ENCODE data around the gene TMEM94.

The TMEM94 gene

DNA sequence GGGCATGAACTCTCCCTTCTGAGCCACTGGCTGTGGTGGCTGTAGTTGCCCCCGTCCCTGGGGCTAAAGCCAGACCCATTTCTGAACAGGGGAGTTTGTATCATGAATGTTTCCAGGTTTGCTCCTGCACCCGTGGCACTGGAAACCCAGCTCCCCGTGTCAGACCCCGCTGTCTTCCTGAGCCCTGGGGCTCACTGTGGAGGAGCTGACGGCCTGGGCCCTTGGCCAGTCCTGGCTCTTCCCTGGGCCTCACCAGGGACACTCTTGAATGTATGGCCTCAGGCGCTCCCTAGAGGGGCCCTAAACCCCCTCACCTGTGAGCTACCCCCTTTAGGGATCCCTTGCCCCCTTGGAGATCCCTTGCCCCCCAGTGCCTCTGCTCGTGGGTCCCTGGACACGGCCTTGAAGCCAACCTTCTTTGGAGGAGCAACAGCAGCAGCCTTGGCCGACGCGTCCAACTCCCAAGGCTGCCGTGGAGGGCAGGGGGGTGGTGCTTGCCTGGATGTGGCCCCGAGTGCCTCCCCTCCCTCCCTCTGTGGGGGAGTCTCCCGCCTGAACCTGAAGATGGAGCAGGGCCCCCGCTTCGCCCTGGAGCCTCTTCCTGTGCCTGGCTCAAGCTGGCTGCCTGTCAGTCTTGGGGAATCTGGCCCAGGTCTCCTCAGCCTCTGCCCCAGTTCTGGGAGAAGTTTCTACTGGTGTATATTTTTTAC lies 43.0 kb downstream of the TMEM94 start:
- no peak for DNase-seq

DNA sequence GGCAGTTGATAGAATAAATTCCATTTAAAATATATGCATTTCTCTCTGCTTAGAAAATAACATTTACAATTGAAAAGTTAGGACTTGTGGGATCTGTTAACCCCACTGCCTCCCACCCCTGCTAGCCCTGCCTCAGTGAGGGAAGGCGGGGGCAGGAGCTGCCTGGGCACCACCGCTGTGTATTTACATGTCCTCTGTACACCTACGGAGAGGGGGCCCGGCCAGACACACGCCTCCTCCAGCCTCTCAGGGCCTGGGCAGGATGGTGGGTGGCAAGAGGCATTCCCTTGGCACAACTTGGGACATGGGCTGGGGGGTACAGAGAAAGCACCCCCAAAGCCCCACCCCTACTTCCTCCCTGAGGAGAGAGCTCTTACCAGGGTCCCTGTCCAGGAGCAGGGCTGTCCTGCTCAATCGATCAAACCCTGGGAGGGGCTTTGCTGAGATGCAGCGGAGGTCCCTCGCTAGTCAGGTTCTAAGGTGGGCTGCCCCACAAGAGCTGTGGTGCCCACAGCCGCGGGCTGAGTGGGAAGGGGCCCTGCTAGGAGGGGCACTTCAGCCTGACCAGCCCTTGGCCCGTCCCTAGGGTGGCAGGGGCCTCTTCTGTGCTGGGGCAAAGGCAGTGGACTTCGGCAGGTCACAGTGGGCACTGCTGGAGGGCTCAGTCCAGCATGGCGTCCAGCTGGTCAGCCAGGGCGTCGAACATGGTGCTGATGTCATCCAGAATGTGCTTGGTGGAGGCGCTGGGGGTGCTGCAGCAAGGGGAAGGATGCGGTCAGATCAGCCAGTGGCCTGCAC lies 44.2 kb downstream of the TMEM94 start:
- DNase-seq = no peak

DNA sequence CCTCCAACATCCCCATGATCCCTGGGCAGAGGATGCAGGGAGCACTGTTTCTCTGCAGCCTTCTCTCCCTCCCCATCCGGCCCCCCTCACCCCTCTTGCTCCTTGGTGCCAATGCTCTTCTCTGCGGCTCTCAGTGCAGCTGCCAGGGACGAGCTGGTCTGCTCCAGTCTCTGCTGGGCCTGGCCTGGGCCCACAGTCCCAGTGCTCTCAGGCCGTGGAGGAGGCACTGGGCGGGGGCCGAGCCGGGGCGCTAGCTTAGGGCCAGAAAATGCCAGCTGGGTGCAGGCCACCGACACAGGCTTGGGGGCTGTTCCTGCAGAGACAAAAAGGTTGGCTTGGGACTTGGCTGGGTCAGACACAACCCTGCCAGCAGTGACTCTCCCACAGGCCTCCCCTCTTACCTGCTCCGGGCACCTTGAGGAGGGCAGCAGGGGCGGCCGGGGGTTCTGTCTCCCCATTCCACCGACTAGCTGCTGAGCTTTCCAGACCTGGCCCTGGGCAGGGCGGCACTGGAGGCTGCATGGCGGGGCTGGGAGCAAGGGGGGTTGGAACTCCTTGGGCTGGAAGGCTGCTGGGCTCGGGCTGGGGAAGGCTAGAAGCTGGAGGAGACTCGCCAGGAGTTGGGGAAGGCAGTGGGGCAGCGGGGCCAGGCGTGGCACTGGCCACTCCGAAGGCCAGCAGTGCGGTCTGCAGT lies 45.1 kb downstream of the TMEM94 start:
- DNase-seq = no peak

DNA sequence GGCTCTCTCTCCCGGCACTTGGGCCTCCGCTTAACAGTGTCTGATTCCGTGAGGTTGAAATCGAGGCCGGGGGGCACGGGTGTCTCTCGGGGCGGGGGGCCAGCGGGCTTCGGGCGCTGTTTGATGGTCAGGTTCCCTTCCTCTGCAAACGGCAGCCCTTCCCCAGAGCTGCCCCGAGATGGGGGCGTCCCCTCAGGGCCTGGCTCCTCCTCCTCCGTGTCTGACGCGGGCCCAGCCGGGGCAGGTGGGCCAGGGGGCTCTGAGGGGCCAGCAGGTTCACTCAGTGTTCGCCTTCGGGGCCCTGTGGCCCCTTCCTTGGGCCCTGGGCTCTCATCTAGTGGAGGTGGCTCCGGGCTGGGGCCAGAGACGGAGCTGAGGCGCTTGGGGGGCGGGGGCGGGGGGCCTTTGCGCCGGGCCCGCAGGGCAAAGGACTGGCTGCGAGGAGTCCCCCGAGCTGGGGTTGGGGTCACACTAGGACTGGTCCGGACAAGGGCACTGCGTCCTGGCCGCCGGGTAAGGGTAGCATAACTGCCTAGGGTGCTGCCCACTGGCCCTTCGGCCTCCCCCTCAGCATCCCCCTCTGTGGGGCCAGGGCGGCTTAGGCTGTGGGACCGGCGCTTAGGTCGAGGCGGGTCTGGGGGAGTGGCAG lies 45.8 kb downstream of the TMEM94 start:
- no peak for DNase-seq

DNA sequence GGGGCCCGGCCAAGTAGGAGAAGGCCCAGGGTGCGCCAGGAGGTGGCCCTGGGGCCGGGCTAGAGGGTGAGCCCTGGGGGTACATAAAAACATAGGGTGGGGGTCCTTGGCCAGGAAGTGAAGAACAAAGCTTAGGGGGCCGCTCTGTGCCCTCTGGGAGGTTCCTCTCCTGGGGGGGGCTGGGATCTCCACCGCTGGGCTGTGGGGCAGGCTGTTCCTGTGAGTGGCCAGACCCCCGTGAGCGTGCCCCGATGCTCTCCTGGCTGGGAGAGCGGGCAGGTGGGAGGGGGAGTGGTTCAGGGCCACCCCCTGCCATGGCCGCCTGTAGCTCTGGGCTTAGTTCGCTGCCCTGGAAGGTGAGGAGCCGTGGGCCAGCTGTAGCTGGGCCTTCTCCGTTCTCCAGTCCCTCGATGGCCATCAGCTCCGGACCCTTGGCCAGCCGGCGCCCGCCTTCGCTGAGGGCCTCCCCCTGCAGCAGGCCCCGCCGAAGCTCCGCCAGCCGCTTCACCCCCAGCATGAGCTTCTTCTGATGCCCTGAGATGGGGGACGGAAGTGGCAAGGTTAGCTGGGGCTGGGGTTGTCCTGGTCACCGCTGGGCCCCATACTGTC lies 46.4 kb downstream of the TMEM94 start:
- DNase-seq = no peak

DNA sequence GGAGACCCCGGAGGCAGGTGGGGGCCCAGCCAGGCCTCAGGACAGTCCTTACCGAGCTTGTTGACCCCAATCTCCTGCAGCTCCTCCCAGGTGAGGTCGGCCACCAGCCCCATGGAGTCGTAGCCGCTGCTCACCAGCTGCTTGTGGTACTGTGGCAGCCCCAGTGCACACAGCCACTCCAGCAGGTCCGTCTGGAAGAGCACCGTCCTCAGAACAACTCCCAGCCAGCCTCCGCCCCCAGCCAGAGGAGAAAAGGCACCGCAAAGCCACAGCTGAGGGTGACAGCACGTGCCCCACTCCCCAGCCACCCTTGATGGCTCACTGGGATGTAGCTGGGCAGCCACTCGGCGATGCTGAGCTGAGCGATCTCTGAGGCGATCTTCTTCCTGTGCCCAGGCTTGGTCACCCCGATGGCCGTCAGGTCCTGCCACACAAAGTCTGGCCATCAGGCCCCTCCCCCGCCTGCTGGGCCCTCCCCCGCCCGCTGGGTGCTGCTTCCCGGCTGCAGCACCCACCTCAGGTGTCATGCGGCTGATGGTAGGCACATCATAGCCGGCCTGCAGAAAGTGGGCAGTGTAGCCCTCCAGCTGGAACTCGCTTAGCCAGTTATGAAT lies 47.0 kb downstream of the TMEM94 start:
- DNase-seq = no peak

DNA sequence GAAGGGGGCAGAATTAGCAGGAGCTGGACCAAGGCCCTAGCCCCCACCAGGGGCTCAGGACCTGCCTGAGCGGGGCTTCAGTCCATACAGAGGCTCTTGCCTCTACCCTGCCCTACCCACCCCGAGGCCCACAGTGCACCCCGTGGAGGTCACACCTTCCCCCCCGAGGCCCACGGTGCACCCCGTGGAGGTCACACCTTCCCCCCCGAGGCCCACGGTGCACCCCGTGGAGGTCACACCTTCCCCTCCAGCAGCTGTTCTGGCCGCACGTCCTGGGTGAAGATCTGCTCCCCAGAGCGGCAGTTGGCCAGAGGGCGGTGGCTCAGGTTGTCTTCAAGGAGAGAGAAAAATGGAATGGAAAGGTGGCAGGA lies 47.5 kb downstream of the TMEM94 start:
- DNase-seq = no peak

DNA sequence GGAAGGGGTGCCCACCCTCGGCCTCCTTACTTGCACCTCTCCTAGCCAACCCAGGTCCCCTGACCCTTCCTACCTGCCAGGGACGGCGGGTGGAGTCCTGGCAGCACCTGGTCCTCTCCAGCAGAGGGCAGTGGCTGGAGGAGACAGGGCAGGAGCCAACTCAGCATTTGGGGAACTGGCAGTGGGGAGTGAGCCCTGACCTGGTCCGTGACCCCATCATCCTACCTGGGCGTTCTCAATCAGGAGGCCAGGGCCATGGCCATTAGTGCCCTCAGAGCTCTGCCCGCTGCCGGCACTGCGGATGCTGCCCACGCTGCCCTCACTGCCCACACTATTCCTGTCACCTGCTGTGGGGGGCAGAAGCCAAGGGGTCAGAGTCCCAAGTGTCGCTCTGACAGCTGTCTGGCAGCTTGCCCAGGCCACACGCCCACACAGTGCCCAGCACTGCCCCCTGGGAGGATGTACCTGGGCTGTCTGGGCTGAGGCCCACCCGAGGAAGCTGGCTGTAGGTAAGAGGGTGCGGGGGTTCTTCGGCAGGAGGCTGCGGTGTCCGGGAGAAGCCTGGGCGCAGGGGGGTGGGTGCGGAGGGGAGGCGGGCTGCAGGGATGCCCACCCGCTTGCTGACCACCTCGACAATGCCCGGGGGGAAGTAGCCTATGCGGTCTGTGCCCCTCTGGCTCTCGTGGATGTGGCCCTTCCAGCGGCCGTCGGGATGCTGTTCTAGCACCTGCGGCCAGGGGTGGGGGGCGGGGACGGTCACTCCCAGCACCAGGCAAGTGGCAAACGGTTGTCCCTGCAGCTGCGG lies 48.1 kb downstream of the TMEM94 start:
- no peak for DNase-seq

DNA sequence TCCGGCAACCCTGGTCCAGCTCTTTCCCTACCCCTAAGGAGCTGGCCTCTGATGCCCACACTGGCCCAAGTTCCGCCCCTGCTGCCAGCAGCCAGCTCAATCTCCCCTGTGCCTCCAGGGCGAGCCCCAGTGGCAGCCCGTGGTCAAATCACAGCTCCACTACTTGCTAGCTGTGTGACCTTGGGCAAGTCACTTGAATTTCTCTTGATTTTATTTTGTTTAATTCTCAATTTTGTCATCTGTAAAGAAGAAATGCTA lies 48.6 kb downstream of the TMEM94 start:
- DNase-seq = no peak

DNA sequence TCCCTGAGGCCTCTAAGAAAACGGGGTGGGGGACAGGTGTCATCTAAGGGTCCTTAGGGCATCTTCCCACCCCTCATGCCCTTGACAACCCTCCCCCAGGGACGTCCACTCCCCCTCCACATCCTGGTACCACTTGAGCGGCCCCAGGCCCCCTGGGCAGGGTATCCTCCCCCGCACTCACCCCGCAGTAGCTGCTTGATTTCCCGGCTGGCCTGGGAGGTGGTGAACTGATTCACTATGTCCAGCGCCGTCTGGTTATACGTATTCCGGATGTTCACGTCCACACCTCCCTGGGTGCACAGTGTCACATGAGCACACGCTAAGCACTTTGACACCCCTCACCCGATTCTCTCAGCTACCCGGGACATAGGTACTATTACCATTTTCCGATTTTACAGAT lies 49.2 kb downstream of the TMEM94 start:
- no peak for DNase-seq

DNA sequence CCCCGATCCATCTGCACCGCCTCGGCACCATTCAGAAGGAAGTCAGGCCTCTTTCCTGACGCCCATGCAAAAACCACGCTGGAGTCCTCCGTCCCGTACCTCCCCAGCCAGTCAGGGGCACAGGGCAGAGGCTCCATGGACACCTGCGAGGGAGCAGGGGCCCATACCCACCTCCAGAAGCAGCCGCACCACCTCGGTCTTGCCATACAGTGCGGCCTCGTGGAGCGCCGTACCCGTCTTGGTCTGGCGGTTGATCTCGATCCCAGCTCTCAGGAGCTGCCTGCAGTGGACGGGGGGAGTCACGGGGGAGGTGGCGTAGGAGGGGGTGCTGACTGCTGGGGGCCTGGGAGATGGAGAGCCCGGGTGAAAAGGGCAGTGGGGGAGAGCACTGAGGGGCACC lies 49.7 kb downstream of the TMEM94 start:
- DNase-seq = no peak

DNA sequence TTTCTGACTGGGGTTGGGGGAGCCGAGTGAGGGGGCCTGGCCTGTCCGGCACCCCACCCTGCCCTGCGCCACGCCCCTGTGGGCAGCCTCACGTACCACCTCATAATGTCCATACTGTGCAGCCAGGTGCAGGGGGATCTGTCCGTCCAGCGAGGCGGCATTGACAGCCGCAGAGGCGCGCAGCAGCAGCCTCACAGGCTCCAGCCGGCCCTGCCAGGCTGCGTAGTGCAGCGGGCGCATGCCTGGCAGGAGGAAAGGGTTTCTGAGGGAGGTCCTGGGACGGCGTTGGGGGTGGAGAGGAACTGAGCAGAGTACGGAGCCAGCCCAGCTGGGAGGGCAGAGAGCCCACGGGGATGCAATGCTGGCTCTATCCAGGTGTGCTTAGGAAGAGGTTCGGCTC lies 50.5 kb downstream of the TMEM94 start:
- no peak for DNase-seq

DNA sequence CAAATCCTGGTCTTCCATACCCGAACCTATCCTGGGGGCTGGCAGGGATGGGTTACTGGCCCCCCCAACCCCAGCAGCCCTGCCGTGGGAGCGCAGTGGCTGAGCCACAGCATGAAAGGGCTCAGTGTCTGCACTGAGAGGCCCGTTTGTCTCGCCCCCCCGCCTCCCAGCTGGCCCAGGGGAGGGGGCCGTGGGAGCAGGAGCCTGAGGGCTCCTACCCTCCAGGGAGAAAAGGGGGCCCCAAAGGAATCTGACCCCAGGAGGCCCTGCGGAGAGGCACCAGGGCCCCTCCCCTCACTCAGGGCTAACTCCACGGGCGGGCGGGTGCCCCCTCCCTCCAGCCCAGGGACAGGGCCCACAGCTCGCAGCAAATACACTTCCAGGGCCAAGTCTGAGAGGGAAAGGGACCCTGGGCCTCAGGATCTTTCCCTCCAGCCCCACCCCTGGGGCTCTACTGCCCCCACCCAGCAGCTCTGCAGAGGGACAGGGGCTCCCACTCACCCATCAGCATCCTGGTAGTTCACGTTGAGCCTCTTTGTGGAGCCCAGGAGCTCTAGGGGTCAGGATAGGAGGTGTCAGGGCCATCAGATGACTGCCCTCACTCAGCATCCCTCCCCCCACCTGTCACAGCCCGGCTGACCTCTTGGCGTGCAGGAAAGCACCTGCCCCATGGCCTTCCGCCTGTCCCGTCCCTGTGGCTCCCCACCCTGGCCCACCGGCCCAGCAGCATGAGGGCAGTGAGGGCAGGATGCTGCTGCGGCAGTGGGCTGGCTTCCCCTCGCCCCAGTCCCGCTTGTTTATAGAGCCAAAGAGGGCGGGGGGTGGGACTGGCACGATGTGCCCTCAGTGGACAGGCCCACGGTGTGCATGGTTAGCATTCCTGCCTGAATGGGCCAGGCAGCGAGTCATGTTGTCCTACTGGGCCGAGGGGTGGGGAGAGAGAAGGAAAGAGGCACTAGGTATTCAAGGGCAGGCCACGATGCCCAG lies 51.6 kb downstream of the TMEM94 start:
- DNase-seq = no peak

DNA sequence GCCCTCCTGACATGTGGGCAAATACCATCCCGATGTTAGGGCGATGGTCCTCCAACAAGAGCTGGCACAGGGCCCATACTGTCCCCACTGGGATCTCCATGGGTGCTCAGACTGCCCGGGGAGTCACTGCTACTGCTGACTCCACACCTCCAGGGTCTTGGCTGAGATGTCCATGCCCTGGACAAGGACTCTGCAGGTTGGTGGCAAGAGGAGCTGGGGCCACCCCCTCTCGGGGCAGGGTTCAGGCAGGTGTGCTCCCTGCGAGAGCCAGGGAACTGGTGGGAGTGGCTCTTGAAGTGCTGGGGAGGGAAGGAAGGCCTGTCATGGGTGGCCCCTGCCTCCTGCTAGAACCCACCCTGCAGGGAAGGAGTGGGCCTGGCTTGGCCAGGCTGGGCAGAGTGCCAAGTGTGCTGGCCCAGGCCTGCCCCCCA lies 52.5 kb downstream of the TMEM94 start:
- DNase-seq = no peak

DNA sequence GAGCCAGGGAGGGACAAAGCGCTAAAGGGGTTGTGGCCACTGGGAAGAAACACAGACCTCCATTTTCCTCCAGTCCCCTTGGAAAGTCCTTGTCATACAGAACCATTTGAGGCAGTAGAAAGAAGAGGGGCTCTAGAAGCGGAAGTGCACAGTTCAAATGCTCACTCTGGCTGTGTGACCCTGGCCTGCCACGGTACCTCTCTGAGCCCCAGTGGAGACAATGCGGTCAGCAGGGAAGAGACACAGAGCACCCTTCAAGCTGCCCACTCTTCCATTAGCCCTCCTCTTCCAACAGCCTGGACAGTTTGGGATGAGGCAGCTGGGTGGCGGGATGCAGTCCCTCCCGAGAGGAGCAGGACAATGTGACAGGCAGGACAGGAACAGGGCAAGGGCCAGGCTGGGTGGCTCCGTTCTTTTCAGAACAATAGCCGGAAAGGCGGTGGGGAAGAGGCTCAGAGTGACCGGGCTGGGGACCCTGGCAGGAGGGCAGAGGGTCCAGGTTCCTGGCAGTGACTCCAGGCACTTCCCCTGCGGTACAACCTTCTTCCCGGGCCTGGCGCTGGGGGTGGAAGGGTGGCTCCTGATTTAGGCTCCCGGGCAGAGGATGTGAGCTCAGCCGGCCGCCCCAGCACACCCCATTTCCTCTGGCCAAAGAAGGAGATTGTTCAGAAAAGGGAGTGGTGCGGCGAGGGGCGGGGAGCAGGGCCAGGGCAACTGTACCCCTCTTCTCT lies 53.3 kb downstream of the TMEM94 start:
- DNase-seq = no peak

DNA sequence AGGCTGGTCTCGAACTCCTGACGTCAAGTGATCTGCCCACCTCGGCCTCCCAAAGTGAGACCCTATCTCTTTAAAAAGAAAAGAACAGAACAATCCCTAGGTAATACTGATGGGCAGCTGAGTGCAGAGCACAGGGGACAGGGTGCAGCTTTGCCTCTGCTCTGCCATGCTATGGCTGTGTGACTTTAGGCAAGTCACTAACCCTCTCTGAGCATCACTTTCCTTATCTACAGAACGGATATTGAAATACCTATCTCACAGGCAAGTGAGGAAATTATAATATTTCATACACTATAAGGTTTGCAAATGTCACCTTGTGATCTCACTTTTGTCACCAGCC lies 54.8 kb downstream of the TMEM94 start:
- no peak for DNase-seq

DNA sequence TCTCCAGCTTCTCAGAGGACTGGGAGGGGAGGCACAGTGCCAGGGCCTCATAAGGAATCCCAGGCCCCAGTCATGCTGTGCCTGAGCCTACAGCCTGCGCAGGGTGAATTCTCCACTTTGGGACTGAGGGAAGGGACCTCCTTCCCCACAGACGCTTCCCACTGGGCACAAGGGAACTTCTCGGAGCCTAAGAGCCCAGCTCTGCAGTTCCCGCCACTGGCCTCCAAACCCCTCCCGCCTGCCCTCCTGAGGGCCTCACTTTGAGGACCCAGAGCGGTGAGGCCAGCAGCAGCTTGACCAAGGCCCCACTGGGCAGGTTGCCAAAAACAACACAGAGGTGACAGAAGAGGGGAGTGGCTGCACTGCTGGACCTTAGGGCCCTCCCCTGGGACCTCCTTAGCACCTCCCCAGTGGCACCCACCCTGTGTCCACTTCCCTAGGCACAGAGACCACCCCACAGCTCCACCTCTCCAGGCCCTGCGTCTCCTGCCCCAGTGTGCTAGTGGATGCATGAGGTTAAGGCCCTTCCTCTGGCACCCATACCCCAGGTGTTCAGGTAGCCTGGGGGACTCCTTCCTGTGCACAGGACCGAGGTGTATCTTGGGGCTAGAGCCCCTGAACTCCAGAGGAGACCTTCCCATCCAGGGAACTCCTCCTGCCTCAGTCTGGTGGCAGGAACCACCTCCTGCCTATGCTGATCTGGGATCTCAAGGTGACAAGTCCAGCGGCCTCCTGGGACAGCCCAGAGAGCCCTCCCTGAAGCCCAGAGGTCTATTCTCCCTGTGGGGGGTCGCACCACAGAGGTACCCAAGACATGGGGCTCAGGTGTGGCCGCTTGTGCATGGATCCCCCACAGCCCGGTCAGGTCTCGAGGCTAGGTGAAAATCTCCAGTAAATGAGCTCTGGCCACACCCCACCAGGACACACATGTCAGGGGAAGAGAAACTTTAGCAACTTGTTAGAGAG lies 55.5 kb downstream of the TMEM94 start:
- no peak for DNase-seq

DNA sequence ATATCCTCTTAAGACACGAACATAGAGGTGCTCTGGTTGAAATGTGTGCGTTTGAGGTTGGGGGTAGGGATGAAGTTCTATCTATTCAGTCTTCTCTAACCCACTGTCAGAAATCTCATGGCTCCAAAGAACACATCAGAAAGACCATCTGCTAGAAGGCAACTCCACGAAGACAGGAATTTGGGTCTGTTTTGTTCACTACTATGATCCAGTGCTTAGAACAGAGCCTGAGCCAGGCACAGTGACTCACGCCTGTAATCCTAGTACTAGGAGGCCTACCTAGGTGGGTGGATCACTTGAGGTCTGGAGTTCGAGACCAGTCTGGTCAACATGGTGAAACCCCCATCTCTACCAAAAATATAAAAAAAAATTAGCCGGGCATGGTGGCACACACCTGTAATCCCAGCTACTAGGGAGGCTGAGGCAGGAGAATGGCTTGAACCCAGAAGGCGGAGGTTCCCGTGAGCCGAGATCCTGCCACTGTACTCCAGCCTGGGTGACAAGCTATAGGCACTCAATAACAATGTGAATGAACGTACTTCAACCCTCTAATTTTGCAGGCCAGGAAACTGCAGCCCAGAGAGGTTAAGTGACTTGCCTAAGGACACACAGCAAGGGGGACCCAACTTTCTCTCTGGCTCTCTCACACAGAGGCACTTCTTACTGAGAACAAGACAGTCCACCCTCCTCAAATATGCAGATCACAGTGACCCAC lies 56.6 kb downstream of the TMEM94 start:
- DNase-seq = no peak

Measured in NCI-H524 treated with DMSO at 0.1 percent for 48 hours (cell line).